Activated CD4-positive, CD25-positive, alpha-beta regulatory T cell treated with anti-CD3 and anti-CD28 coated beads, Interleukin-2, amount 50 U/mL, for 72 hours (primary cell): Measurements from ENCODE around the gene PAQR7.

ENCODE experiments used
- DNase-seq: peaks from one replicate; pipeline ENCODE4 v3.0.0; 2021

PAQR7 gene, protein sequence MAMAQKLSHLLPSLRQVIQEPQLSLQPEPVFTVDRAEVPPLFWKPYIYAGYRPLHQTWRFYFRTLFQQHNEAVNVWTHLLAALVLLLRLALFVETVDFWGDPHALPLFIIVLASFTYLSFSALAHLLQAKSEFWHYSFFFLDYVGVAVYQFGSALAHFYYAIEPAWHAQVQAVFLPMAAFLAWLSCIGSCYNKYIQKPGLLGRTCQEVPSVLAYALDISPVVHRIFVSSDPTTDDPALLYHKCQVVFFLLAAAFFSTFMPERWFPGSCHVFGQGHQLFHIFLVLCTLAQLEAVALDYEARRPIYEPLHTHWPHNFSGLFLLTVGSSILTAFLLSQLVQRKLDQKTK

DNA sequence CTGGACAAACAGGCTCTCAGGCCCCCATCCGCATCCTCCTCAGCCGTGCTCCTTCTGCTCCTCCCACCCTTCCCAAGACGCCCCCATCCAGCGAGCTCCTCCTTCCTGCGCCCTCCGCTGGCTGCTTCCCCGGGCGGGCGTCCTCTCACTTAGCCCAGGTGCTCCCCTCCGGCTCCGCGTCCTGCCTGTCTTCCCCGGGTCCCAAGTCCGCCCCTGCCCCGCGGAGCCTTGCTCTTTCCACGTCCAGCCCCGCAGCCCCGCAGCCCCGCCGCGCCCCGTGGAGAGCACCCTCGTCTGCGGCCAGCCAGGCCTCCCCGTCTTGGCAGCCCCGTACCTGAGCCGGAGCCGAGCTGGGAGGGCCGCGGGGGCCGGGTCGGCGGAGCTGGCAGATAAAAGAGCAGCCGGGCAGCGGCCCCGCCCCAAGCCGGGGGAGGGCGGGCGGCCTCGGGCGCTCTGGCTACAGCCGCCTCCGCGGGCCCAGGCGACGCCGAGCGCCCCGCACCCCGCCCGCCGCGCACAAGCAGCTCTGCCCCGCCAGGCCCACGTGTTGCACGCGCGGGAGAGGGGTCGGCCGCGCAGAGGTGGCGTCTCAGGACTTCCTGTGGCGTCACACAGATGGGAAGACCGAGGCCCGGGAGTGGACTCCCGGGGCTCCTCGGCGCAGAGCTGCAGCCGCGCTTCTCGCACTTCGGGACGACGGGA lies at the start of gene PAQR7:
Gene PAQR7, minus strand, starts transcription at position 555 of the 702 bp plus-strand sequence. CDS start 11,869 bp downstream, outside the sequence.
- peak; percentile 71 for DNase-seq

DNA sequence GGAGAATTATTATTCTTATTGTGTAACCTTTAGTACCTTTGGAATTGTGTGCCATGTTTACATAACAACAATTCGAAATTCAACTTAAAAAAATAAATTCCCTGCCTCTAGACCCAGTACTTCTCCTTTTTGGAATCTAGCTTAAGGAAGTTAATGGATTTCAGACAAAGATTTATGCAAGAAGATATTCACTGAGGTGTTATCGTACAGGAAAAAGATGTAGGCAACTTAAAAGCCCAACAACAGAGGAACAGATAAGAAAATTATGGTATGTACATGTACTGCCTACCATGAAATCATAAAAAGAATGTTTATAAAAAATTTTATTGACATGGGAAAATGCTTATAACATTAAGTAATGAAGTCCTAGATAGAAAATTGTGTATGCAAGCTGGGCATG lies 48.9 kb upstream of the PAQR7 start:
- no peak for DNase-seq

DNA sequence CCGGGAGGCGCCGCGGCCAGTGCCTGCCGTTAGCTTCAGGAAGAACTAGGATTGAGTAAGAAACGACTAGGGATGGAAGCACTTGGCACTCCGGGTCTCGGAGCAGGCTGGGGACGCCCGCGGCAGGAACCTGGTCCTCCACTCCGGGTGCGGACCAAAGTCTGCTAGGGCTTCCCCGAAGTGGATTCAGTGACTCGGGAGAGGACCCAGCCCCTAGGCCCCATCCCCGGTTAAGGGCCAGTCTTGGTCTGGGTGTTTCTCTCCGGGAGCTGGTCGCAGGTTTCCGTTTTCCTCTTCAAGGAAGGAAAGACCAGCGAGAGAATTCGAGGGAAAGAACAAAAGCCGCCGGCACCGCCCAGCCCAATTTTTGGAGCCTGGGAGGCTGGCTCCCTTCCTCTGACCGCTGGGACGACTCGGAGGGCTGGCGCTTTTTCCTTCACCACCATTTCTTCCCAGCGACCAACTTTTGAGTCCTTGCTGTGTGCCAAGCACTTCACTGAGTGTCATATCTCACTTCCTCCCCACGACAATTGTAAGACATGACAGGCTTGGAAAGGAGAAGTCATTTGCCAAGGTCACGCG lies 47.6 kb upstream of the PAQR7 start:
- no peak for DNase-seq

DNA sequence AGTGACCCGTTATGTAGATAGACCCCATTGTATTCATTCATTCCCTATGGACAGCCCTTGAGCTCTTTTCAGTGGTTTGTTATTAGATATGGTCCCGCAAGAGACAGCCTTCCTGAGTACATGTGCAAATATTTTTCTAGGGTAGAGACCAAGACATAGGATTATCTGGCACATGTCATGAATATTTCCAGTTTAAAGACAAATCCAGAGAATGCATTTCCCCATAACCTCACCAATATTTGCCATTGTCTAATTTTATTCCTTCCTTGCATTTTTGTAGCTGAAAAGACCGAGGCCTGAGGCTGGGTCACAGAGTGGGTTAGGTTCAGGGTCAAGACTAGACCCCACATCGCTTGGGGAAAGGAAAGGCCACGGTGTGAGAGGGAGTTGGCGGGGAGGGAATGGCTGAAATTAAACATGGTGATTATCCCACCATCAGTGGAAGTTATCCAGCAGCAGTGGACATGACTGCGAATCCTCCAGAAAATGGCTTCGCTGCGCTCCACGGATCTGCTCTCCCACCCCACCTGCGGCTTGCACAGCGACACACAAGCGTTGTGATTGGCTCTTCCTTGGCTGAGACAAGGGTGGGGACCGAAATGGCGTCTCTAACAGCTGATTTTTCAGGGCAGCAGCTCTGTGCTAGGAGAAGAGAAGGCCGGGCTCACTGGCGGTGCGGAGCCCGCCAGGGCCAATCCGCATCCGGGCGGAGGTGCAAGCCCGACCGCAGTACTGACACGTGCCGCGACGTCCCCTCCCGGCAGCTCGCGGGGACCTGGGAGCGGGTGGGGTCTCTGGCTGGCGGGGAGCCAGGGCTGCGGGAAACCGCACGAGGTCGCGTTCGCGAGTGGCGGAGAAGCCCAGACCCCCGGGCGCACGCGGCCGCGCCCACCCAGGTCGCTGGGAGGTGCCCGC lies 46.8 kb upstream of the PAQR7 start:
- DNase-seq, result peak; percentile 46

DNA sequence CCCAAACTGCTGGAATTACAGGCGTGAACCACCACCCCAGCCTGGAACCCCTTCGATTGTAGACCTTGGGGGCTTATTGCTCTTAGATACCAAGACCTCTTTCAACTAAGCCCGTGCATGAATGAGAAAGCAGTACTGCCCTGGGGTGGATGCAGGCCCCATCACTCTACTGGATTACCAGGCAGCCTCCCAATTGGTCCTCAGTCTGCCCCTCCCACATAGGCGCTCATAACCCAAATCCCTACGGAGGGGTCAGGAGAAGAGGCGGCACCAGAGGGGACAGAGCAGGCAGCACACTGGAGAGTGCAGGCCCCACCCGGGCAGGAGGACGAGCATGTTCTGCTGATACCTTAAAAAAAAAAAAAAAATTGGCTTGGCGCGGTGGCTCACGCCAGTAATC lies 43.1 kb upstream of the PAQR7 start:
- DNase-seq, result no peak

DNA sequence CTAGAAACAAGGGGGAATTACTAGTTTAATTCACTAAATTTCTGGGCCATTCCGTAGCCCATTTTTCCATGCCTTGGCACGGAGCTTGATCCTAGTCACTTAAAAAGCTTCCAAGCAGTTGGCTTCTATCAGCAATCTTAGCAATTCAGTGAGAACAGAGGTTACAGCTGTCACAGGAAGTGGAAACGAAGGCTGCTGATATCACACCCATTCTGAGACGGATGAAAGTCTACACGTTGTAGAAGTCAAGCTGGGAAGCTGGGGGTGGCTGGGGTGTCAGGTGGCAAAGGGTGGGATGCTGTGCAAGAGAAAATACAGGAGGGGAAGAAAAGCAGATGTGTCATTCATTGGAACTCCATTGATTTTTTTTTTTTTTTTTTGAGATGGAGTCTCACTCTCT lies 42.5 kb upstream of the PAQR7 start:
- DNase-seq, result no peak

DNA sequence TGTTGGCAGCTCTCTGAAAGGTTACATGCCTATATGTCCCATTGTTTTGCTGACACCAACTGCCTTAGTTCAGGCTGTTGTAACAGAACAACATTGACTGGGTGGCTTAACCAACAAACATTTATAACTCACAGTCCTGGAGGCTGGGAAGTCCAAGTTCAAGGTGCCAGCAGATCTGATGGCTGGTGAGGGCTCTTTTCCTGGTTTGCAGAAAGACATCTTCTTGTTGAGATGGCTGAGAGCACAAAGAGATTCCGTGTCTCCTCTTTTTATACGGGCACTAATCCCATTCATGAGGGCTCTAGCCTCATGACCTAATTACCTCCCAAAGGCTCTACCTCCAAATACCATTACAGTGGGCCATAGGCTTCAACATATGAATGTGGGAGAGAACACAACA lies 41.0 kb upstream of the PAQR7 start:
- no peak for DNase-seq

DNA sequence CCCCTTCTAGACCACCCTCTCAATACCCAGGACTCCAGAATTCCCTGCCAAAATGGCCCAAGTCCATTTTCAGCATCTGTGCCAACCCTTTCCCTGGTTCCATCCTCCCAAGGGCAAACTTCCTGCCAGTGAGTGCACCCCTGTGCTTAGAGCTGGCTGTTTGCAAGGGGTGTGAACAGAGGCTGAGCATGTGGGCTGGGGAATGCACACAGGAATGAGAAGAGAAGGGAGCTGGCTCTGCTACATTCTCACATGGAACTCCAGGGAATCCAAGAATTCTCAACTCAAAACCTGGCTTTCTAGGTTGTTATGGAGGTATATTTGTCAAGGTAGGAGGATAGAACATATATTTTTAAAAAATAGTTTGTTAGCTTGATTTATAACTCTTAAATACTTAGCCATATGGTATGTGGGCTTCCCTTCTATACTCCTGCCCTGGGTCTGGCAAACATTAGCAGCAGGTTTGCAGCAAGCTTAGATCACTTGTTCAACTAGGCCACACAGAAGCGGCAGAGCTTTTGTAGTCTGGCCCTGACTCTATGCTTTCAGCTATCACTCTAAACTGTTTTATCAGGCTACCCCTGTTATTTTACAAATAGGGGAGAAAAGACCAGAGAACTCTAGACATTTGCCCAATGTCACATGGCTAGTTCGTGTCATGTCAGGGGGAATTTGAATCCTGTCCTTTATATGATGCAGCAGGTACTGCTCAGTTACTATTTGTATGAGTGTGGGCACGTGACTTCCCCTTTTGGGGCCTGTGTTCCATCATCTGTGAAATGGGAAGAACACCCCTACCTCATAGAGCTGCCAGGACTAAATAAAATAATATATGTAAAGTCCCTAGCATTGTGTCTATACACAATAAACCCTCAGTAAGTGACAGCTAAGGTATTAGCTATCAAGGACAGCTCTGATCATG lies 38.8 kb upstream of the PAQR7 start:
- no peak for DNase-seq

DNA sequence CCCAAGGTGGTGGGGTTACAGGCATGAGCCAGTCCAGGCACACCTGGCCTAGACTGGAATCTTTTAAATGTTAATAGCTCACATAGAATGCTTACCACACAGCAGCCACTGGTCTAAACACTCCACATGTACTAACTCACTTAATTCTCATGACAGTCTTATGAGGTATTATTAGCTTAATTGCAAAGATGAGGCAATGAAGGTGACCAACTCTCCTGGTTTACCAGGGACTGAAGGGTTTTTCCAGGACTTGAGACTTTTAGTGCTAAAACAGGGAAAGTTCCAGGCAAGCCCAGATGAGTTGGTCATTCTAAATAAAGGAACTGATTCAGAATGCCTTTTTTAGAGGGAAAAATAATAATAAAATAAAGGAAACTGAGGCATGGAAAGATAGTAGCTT lies 37.7 kb upstream of the PAQR7 start:
- DNase-seq, result no peak

DNA sequence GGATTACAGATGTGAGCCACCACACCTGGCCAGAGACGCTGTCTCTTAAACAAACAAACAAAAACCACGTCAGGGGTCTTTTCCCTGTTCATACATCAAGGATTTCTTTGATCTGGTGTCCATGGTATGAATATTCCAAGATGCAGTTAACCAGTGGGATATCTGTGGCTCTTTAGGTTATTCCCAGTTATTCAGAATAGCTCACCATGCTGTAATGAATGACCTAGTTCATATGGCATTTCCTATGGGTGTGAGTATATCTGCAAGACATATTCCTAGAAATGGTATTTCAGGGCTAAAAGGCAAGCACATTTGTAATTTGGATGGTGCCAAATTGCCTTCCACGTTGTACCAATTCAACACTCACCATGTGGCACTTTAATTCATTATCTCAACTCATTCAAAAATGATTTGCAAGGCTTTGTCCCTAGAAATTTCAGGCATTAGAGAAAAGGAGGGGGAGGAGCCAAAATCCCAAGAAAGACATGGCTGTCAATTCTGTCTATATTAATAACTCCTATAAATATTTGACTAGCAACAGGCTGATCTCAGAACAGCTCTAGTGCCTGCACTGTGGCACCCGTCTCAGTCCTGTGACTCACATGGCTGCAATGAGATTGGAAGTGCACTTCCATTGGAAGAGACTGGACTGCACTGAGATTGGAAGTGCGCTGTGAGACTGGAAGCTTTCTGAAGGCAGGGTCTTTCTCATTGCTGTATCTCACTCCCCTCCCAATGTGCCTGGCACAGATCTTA lies 36.7 kb upstream of the PAQR7 start:
- no peak for DNase-seq

DNA sequence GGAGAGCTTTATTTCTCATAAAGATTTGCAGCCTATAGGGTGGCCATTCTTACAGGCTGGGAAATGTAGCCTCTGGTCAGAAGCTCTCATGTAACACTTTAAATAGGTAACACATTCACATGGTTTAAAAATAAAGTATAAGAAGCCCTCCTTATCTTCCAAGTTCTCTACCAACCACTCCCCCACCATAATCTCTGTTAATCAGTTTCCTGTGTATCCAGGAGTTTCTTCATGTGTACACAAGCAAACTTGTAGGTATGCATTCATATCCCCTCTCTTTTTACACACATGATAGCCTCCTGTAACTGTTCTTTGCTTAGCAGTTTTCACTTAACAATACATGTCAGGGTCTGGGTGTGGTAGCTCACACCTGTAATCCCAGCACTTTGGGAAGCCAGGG lies 35.7 kb upstream of the PAQR7 start:
- DNase-seq, result no peak

DNA sequence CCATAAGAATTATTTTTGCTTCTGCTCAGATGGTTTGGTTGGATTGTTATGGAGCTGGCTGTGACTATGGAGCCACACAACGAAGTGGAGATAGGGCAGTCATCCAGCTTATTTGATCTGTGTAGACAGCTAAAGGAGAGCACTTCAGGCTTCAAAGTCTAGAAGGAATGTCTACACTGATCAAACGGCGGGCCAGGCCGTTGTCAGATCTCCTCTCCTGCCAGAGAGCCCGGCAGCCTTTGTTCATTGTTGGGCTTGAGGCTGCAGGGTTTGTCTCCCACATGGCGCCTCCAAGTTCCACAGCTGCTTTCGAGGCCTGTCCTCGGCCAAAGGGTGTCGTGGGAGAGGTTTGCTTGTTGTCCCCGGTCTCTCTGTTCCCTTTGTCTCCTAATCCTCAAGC lies 33.5 kb upstream of the PAQR7 start:
- DNase-seq, result no peak

DNA sequence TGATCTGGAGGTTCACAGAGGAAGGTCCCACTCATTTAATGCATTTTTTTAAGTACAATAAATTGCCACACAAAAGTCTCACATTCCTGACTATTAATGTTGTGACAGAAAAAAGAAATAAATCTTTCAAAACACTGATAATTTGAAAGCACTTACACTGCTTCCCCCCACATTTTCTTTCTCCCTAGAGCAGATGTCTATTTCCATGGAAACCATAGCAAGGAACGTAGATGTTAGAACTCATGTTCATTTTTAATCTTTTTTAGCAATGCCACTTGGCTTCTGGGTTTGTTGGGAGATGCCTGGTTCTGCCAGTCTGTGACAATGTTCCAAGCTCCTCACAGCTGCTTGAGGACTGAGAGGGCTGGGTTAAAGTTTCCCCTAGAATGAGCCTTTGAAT lies 32.7 kb upstream of the PAQR7 start:
- DNase-seq, result no peak

DNA sequence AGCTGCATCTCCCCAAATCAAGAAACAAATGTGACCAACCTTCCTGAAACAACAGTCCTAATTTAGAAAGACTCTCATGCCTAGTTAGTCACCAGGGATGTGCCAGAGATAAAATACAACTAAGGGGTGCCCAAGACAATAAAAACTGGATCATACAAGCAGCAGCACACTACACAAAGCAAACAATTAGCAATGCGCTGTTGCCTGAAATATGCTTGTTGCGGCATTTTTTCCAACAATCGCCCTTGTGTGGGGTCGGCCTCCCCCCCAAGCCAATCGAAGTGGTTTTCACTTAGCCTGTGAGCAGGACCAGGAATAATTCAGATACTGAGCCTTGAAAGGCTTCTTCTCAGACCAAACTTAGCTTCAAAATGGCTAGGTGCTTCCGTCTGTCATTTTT lies 32.1 kb upstream of the PAQR7 start:
- DNase-seq, result peak; percentile 6

DNA sequence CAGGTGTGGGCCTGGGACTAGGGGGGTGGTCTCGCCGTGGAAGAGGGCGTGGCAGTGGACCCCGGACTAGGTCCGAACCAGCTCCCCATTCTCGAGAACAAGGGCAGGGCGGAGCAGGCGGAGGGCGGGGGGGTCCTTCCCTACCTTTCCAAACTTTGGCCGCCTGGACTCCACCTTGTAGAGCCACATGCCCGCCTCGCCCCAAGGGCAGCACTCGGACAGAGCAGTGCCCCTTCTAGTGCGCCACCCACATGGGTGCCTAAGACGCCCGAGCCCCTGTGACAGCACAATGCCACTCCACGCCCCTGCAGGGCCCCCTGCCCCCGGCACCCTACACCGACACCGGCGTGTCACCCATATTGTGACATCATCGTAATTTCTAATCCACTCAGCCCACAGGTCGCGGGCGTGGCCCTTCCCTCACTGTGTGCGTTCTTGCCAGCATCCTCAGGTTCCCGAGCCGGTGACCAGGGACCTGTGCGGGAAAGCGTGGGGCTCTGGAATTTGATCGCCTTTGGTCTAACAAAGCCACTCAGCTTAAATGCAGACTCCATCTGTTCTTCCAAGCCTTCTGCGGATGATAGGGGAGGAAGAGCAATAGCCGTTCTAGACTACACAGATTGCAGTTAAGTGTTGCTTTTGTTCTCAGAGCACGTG lies 31.3 kb upstream of the PAQR7 start:
- DNase-seq, result no peak

DNA sequence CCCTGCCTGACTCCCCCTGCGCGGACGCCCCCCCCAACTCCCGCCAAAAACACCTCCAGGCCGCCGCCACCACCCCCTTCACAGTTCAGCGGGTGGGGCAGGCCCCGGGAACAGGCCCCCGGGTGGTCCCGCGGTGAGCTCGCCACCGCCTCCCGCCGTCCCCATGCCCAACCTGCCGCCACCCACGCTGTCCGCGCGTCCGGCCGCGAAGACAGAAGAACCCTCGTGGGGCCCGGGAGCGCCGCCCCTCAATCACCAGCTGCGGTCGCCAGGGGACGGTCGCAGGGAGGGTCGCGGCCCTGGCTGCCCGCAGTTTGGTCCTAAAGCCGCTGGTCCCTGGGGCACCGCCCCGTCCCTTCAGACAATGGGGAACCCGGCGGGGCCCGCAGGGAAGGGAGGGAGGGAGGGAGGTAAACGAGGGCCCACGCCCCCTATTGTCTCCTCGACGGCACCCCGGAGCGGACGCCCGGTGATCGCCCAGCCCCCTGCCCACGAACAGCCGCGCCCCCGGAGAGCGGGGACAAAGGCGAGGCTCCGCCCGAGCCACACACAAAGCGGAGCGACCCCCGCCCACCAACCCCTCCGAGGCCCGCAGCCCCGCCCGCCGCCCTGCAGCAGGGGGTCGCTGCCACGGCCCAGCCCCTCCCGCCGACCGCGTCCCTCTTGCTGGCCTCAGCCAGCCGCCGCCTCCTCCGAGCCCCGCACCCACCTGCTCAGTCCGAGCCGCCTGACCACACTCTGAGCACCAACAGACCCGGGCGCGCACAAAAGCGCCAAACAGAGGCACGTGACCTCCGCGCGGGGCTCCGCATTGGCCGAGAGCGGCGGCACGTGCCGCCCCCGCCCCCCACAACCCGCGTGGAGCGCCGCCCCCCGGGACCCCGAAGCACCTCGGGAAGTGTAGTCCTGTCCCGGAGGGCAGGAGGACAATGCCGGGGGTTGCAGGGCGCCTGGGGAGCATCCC lies 30.5 kb upstream of the PAQR7 start, which contains the start of gene STMN1:
Gene STMN1, minus strand, starts transcription at position 740 of the 964 bp plus-strand sequence. CDS start 1,743 bp downstream, outside the sequence.
- DNase-seq, result peak; percentile 79

DNA sequence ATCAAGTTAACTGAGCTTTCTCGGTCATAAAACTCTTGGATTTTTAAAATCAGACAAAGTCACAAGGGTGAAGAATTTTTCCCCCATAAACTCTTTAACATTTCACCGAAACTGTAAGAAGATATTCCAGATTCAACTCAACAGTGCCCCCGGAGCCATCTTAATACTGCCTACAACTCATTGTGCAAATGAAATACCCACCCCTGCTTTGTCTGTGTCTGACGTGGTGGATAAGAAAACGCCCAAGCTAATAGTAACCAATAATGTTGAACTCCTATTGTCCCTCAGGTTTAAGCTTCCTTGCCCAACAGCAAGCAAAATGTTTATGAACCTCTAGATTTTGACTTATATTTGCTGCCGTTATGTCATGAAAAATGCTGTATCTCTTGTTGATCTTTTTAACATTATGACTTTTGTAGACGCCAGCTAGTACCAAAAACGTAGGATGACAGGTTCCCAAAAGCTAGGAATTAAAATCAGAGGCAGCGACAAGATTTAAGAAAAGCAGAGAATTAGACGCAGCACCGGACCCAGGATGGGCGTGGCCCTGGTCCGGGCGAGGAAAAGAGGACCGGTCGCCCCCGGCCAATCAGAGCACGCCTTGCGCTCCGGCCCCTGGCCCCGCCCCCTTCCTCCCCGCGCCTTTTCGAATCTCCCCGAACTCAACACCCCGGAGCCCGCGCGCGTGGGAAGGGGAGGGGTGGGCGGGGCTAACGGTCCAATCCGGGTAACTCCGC lies 29.6 kb upstream of the PAQR7 start:
- peak; percentile 92 for DNase-seq

DNA sequence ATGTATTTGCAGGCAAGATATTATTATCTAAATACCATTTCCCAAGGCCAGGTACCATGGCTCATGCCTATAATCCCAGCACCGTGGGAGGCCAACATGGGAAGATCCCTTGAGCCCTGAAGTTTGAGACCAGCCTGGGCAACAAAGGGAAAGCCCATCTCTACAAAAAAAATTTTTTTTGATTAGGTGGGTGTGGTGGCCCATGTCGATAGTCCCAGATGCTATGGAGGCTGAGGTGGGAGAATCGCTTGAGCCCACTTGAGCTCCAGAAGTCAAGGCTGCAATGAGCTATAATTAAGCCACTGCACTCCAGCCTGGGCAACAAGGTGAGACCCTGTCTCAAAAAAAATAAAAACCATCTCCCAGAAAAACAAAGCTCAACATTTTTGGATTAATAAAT lies 28.5 kb upstream of the PAQR7 start:
- no peak for DNase-seq

DNA sequence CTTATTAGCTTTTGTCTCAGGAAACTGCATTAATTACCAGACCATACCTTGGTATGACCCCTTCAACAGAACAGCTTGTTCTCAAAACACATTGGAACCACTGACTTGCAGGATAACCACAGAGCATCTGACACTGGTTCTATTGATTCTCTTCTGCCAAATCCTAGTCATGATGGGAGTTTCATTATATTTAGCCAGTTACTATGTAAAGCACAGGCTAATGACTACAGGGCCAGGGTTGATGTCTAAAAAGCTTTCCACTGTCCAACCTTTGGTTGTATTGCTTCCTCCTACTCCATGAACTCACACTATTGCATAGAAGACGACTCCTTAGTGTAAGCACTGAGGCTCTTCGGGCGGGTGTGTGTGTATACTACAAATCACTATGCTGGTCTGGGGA lies 27.0 kb upstream of the PAQR7 start:
- peak; percentile 1 for DNase-seq
